OCI-LY3 (cell line): ENCODE measurements around the gene ROR2.

Source experiments
- EZH2phosphoT487 ChIP-seq: fragments of 200-600 bp; shearing (Covaris generic); IDR thresholded peaks from 2 replicates; pipeline ENCODE4 v1.6.1; 2018; ENCODE audit warnings: antibody characterized with exemption, mixed run types, low read depth
- TF ChIP-seq, protein P1 (sequence below): fragments of 200-600, 300-600 bp; sonication (generic); IDR thresholded peaks from 2 replicates; pipeline ENCODE4 v1.5.1; 2014; ENCODE audit warnings: antibody characterized with exemption, low read length, low read depth

DNA sequence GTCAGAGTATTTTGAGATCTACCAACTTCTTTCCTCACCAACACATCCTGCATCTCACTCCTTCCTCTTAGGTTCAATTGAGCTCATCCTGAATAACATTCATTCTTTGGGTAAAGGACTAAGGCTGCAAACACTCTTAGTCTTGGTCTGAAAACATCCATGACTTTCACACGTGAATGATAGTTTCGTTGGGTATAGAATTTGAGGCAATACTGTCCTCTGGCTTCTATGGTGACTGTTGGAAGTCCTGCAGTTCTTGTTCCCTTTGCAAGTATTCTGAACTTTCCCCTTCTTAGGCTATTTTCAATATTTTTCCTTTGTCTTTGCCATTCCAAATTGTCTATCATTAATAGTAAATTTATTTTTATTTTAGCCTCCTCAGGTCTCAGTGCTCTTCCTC lies 185.4 kb downstream of the ROR2 start:
- TF ChIP-seq, protein P1, sequence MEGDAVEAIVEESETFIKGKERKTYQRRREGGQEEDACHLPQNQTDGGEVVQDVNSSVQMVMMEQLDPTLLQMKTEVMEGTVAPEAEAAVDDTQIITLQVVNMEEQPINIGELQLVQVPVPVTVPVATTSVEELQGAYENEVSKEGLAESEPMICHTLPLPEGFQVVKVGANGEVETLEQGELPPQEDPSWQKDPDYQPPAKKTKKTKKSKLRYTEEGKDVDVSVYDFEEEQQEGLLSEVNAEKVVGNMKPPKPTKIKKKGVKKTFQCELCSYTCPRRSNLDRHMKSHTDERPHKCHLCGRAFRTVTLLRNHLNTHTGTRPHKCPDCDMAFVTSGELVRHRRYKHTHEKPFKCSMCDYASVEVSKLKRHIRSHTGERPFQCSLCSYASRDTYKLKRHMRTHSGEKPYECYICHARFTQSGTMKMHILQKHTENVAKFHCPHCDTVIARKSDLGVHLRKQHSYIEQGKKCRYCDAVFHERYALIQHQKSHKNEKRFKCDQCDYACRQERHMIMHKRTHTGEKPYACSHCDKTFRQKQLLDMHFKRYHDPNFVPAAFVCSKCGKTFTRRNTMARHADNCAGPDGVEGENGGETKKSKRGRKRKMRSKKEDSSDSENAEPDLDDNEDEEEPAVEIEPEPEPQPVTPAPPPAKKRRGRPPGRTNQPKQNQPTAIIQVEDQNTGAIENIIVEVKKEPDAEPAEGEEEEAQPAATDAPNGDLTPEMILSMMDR = no peak
- no peak for TF ChIP-seq EZH2phosphoT487
